Right hindlimb (tissue), 1 donor: ENCODE data around the gene PDHX.
"Not testable (repeated sequence)": the region's sequence is repeated elsewhere in the genome, so short reads cannot be mapped to it uniquely, and the experiment has no call there.

Source experiments
- DNase-seq: peaks from one replicate; pipeline ENCODE4 v3.0.0-alpha.2; 2018

Gene PDHX

GRCh38 chr11:34916015-34916842, at the start of gene PDHX, which contains the start of gene APIP:
PDHX (plus strand) TSS chr11:34916618; CDS start chr11:34916656, 38 bp downstream.
APIP (minus strand) TSS chr11:34916379; CDS start chr11:34916284, 95 bp downstream.
- peak; percentile 100 for DNase-seq

GRCh38 chr11:34869425-34869824, 47.0 kb upstream of the PDHX start:
- no peak for DNase-seq

GRCh38 chr11:34870548-34871196, 45.7 kb upstream of the PDHX start:
- no peak for DNase-seq

GRCh38 chr11:34874202-34874601, 42.2 kb upstream of the PDHX start:
- DNase-seq = no peak

GRCh38 chr11:34877375-34877975, 38.9 kb upstream of the PDHX start:
- no peak for DNase-seq

- DNase-seq = no peak
These were observed 34.5 kb upstream of the PDHX start for GRCh38 chr11:34881900-34882299.

- DNase-seq = no peak
These were observed 29.8 kb upstream of the PDHX start for GRCh38 chr11:34886609-34887008.

- DNase-seq = no peak
These were observed 29.2 kb upstream of the PDHX start for GRCh38 chr11:34887260-34887659.

GRCh38 chr11:34890089-34890488, 26.3 kb upstream of the PDHX start:
- no peak for DNase-seq

- DNase-seq = no peak
These were observed 25.6 kb upstream of the PDHX start for GRCh38 chr11:34890812-34891211.

- DNase-seq = no peak
These were observed 24.8 kb upstream of the PDHX start for GRCh38 chr11:34891611-34892010.

GRCh38 chr11:34893416-34893815, 23.0 kb upstream of the PDHX start:
- DNase-seq = no peak

GRCh38 chr11:34896191-34896590, 20.2 kb upstream of the PDHX start:
- DNase-seq = not testable (repeated sequence)

- DNase-seq = no peak
These were observed 19.1 kb upstream of the PDHX start for GRCh38 chr11:34897171-34897870.

GRCh38 chr11:34898474-34898873, 17.9 kb upstream of the PDHX start:
- DNase-seq = no peak

- no peak for DNase-seq
These were observed 16.8 kb upstream of the PDHX start for GRCh38 chr11:34899633-34900016.

- no peak for DNase-seq
These were observed 11.9 kb upstream of the PDHX start for GRCh38 chr11:34904421-34904955.

- no peak for DNase-seq
These were observed 10.8 kb upstream of the PDHX start for GRCh38 chr11:34905666-34906065.

GRCh38 chr11:34907934-34908593, 8.4 kb upstream of the PDHX start:
- DNase-seq = no peak

GRCh38 chr11:34909415-34909814, 7.0 kb upstream of the PDHX start:
- DNase-seq = no peak

GRCh38 chr11:34909955-34910354, 6.5 kb upstream of the PDHX start:
- DNase-seq = no peak

GRCh38 chr11:34910817-34911216, 5.6 kb upstream of the PDHX start:
- no peak for DNase-seq
